GM13976 (cell line): ENCODE measurements around the gene NAA40.

ENCODE experiments used
- DNase-seq: peaks from one replicate; pipeline ENCODE4 v3.0.0; 2012; ENCODE audit warnings: low spot score
- CTCF ChIP-seq: IDR thresholded peaks from 2 replicates; pipeline ENCODE4 v1.5.1; 2012; ENCODE audit warnings: borderline replicate concordance, mild to moderate bottlenecking; ENCODE audit not compliant: insufficient read depth; ENCODE audit errors: extremely low read depth, missing control alignments, control extremely low read depth
- in situ Hi-C: fragments of 300-500 bp; cut with MboI; formaldehyde crosslinking; loops from one replicate; pipeline ENCODE4 v1.12.0; 2022; ENCODE audit warnings: low sequenced_read_pairs, mixed read lengths, inconsistent platforms; ENCODE audit not compliant: unreplicated experiment

NAA40 gene

GRCh38 chr11:63916837-63917691 lies 21.7 kb upstream of the NAA40 start, which contains the start of gene RCOR2:
Gene RCOR2, minus strand, starts transcription at chr11:63917164. Its CDS starts 708 bp downstream, at chr11:63916456.
- in situ Hi-C loops, result no loop called here
- peak; percentile 89 for DNase-seq
- no peak for TF ChIP-seq CTCF

GRCh38 chr11:63917692-63918506 lies 20.9 kb upstream of the NAA40 start:
- DNase-seq, result peak; percentile 59
- TF ChIP-seq CTCF, result no peak
- in situ Hi-C loops, result no loop called here

GRCh38 chr11:63918507-63919191 lies 20.2 kb upstream of the NAA40 start:
- no peak for TF ChIP-seq CTCF
- in situ Hi-C loops, result no loop called here
- DNase-seq, result peak; percentile 32

GRCh38 chr11:63919267-63920125 lies 19.3 kb upstream of the NAA40 start:
- peak; percentile 37 for DNase-seq
- in situ Hi-C loops, result no loop called here
- TF ChIP-seq CTCF, result no peak

GRCh38 chr11:63920126-63920938 lies 18.5 kb upstream of the NAA40 start:
- TF ChIP-seq CTCF, result no peak
- DNase-seq, result peak; percentile 40
- in situ Hi-C loops, result no loop called here
